Measurements from ENCODE around the gene HDAC3.

Gene HDAC3

DNA sequence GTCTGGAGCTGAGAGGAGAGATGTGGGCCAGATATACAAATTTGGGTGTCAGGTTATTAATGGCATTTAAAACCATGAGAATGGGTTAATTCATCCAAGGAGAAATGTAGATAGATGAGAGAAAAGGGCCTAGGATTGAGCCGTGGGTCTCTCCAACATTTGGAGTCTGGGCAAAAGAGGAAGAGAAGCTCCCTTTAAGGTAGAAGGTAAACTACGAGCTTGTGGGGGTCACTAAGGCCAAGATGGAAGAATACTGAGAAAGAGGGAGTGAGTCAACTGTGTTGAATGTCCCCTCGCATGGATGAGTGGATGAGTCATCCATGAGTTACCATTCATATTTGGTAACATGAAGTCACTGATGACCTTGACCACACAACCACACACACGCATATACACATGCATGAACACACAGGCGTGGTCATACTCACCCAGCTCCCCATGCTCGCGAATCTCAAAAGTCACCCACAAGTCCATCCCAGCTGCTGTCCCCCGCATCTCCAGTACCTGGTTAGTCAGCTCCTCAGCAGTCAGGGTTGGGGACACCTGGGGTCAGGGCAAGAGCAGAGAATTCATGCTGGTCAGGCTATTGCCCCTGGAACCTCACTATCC lies 21.4 kb upstream of the HDAC3 start:
- DNase-seq (ENCODE audit: low read depth) = peak; percentile 63

DNA sequence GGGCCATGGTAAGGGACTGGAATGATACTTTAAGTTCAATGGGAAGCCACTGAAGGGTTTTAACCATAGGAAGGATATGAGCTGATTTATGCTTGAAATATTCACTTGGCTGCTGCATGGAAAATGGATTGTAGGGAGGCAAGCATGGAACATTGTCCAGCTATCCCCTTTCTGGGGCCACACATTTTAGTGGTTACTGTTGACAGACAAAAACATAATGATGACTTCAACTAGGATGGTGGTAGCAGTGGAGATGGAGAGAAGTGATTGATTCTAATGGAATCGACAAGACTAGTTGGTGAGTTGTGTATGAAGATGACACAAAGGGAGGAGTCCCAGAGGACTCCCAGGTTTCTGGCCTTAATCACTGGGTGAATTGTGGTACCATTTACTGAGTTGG lies 20.8 kb upstream of the HDAC3 start:
- no peak for DNase-seq (ENCODE audit: low read depth)

DNA sequence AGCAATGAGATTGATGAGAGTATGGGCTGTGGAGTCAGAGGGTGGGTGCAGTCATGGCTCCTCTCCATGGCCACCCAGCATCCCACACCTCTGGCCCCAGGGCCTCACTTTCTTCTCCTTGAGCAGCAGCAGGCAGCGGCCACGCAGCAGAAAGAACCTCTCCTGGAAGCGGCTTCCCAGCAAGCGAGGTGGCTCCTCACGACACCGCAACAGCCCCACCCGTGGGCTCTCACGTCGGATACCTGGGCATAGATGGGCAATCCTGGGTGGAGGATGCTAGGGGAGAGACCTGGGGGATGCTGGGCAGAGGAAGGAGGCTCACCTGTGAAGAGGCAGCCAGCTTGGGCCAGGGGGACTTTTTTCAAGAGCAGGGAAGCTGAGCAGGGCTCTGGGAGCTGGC lies 19.7 kb upstream of the HDAC3 start:
- DNase-seq (ENCODE audit: low read depth) = no peak

DNA sequence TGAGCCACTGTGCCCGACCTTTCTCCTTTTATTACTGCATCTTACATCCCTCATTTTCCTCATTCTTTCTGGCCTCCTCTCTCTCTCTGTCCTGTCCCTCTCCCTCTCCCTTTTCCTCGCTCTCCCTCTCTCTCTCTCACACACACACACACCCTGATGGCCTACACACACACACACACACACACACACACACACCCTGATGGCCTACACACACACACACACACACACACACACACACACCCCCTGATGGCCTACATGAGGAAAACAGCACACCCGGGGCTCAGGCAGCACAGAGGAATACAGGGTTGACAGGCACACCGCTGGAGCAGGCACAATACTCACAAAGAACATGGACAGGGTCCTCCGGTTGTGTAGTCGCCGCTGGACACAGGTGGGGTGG lies 18.4 kb upstream of the HDAC3 start:
- DNase-seq (ENCODE audit: low read depth) = no peak

DNA sequence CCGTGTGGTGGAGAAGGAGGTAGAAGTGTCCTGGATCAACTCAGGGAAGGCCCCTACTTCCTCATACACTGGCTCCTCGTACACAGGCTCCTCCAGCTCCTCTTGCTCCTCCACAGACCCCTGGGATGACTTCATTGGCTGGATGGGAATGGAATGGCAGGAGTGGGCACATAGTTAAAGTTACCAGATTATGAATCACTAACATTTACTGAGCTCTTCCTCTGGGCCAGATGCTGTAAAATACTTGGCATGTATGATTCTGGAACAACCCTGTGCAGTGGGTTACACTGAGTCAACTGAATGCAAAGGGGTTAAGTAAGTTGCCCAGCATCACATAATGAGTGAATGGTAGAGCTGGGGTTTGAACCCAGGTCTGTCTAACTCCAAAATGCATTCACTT lies 17.6 kb upstream of the HDAC3 start:
- no peak for DNase-seq (ENCODE audit: low read depth)

DNA sequence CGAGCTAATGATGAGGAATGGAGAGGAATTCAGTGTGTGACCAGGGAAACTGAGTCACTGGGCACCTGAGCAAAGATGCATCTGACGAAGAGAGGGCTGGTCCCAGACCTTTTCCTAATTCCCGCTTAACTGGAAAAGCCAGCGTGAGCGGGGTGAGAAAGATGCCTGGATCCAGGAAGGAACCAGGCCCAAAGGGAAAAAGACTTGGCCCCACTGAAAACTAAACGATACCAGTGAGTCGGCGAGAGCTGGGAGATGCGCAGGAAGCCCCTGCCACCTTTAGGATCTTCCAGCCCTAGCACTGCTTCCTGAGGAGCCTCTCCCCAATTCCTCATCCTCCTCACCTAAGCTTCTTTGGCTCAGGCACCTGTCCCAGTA lies 15.1 kb upstream of the HDAC3 start:
- no peak for DNase-seq (ENCODE audit: low read depth)

DNA sequence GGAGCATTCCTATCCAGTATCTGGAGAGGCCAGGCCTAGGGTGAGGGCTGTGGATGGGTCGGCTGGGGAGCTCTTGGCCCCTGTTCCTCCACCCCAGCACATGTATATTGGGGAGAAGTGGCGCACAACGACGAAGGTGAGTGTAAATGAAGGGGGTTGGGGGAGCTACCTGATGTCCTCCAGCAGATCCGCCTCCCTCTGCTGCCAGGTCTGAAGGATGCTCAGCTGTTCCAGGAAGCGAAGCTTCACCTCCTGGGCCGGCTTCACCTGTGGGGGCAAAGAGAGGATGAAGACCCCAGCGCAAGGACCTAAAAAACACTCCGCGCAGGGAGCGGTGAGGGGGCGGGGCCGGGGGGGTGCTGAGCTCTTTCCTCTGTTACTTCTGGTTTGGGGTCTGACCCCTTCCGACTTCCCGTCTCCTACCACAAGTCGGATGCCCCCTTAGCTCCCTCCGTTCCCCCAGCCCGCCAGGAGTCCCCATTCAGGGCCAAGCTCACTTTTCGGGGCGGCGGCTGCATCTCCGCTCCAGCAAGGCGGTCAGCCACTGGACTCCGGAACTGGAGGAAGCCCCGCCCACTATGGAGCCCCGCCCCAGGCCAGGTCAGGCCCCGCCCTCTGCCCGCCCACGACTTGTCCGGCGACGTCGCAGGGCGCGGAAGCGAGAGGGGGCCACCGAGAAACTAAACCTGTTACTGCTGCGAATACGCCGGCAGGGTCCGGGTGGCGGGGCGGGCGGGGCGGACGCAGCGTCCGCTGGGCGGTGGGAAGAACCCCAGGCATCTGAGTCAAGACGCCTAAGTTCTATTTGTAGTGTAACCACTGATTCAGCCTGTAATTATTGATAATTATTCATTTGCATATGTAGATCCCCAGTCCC lies 14.4 kb upstream of the HDAC3 start, which contains the start of gene FCHSD1:
Gene FCHSD1, minus strand, starts transcription at position 568 of the 877 bp plus-strand sequence. Its CDS starts 50 bp downstream, at position 518.
- DNase-seq (ENCODE audit: low read depth) = peak; percentile 65

GRCh38 chr5:141649972-141650371 lies 13.3 kb upstream of the HDAC3 start:
- no peak for DNase-seq (ENCODE audit: low read depth)

- DNase-seq (ENCODE audit: low read depth) = no peak
Observed at GRCh38 chr5:141649056-141649688, 12.5 kb upstream of the HDAC3 start.

DNA sequence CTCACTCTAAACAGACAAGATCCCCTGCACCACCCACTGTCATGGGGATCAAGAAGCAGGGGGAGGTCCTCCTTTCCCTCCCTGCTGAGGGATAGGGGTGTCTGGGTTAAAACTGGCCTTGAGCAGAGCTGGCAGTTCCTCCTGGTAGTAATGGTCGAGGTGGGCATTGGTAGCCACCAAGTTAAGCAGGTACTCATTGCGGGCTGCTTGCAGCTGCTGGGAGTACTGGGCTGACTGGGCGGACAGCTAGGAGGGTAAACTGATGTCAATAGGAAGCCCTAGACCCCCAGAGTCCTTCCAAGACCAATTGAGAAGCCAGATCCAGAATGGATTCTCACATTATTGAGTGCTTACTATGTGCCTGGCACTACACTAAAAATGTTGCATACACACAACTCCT lies 11.2 kb upstream of the HDAC3 start:
- no peak for DNase-seq (ENCODE audit: low read depth)

- no peak for DNase-seq (ENCODE audit: low read depth)
Observed at GRCh38 chr5:141647242-141647641, 10.6 kb upstream of the HDAC3 start.

- no peak for DNase-seq (ENCODE audit: low read depth)
Observed at GRCh38 chr5:141646026-141646425, 9.4 kb upstream of the HDAC3 start.

DNA sequence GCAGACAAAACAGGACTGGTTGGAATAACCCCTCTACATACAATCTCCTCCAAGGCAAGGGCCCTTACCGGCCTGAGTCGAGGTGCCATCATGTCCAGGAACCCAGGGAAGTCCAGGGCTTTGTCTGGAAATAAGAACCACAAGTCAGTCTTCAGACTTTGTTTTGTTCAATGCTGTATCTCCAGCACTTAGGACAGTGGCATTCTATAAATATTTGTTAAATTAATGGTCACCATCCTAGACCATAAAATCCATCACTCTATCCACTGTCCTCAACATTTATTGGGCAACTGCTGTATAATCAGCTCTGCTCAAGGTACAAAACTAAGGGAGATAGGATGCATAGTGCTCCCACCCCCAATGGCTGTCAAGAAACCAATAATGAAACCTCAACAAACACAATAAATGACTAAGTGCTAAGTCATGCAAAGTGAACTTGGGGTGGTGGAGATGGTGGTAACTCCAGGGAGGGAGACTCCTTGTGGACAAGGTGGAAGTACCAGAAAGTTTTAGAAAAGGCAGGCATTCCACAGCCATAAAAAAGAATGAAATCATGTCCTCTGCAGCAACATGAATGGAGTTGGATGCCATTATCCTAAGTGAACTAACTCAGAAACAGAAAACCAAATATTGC lies 5.1 kb upstream of the HDAC3 start:
- no peak for DNase-seq (ENCODE audit: low read depth)

DNA sequence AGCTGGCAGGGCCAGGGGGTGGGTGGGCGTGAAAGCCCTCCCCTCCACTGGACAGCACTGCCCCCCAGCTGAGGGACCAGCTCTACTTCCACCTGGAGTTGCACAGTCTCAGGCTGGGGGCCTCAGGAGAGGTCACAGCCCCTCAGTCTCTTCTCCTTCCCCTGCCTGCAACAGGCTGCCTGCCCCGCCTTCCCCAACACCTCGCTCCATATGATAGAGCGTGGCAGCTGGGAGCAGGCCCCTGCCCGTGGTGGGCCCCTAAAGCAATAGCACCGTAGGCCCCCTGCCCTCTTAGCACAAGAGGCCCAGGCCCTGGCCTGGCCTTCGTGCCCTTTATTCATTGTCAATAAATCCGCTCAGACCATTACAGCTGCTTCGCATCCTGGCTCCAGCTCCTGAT lies 4.0 kb upstream of the HDAC3 start:
- no peak for DNase-seq (ENCODE audit: low read depth)

DNA sequence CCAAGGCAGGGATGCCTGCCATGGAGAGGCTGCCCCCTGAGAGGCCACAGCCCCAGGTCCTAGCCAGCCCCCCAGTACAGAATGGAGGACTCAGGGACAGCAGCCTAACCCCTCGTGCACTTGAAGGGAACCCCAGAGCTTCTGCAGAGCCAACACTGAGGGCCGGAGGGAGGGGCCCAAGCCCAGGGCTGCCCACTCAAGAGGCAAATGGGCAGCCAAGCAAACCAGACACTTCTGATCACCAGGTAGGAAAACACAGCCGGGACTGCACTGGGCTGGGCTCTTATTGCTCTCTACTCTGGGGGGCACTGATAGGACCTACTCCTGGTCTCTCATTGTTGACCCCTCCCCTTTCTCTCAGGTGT lies 3.4 kb upstream of the HDAC3 start:
- no peak for DNase-seq (ENCODE audit: low read depth)

- no peak for DNase-seq (ENCODE audit: low read depth)
Observed at GRCh38 chr5:141639357-141640050, 2.9 kb upstream of the HDAC3 start.

GRCh38 chr5:141638771-141639170 lies 2.1 kb upstream of the HDAC3 start:
- no peak for DNase-seq (ENCODE audit: low read depth)

- no peak for DNase-seq (ENCODE audit: low read depth)
Observed at GRCh38 chr5:141637767-141638419, 1.2 kb upstream of the HDAC3 start.

- no peak for DNase-seq (ENCODE audit: low read depth)
Observed at GRCh38 chr5:141637123-141637766, 596 bp upstream of the HDAC3 start.

DNA sequence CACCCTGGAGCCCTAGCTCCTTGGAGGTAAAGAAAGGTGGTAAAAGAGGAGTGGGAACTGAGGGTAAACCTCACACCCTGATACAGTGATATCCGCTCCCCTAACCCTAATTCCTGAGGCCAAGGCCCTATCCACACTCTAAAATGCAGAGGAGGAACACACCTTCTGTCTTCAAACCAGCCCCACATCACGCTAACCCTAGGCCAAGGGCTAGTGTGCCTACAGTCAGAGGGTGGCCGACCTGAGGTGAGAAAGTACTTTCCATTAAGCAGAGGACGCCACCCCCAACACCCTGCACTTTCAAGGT lies 590 bp downstream of the HDAC3 start:
- DNase-seq (ENCODE audit: low read depth) = no peak

DNA sequence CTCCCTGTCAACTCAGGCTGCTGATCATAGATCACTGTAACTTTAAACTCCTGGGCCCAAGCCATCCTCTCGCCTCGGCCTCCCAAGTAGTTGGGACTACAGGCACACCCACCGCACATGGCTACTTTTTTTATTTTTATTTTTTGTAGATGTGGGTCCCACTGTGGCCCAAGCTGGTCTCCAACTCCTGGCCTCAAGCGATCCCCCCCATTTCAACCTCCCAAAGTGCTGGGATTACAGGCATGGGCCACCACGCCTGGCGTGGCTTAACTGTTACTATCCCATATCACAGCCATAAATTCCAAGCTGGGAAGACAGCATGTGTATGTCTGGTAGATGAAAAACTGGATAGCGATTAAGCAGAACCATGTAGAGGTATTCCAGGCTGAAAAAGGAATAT lies 1.0 kb downstream of the HDAC3 start:
- no peak for DNase-seq (ENCODE audit: low read depth)
